GDM1 (cell line): Measurements from ENCODE around the gene ZNF236.

Experiments used
- DNase-seq: peaks from one replicate; lab custom pipeline; 2025; lab: John Stamatoyannopoulos, UW

ZNF236 gene

DNA sequence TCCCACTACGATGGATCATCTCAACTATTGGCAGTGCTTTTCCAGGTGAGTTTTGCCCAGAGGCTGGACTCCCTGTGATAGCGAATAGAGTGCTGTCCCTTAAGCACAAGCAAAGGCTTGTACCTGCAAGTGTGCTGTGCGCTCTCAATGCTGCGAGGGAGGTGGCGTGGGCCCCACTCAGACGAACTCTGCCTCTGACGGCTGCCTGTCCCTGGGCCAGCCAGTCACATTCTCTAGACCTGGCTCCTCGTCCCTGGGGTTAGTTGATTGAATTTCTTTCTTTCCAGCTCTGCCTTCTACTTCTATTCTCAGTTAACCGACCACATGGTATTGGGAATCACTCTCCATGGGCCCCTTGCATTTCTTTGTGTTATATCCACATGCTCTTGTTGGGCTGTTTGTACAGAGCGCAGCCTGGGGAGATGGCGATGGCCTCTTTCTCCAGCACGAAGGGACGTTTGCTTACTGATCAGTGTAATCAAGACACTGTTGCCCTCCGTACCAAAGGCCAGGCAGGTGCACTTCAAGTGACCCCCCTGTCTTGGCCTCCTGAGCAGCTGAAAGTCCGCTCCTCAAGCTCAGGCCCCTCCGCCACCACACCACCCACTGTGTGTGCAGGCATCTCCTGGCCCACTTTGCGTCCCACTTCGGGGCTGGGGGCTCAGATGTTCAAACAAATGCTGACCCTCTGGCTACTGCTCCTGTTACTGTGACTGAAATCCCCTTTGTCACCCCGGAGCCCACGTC, 151.3 kb downstream of the ZNF236 start:
- no peak for DNase-seq

DNA sequence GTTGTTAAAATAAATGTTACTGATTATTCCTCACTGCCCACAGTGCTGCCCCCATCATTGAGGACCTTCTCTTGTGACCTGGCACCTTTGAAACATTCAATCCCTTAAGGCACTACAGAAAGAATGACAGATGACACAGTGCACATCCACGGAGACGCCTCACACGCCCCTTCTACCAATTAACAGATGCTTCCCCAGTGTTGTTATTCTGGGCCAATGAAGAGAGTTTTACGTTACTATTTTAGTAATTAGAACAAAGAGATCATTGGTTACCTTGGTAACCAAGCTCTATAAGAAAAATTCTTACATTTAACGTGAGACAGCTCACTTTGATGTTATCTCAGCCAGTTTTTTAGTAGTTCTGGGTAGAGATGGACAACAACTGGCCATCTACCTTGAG, 152.0 kb downstream of the ZNF236 start:
- DNase-seq, result no peak

DNA sequence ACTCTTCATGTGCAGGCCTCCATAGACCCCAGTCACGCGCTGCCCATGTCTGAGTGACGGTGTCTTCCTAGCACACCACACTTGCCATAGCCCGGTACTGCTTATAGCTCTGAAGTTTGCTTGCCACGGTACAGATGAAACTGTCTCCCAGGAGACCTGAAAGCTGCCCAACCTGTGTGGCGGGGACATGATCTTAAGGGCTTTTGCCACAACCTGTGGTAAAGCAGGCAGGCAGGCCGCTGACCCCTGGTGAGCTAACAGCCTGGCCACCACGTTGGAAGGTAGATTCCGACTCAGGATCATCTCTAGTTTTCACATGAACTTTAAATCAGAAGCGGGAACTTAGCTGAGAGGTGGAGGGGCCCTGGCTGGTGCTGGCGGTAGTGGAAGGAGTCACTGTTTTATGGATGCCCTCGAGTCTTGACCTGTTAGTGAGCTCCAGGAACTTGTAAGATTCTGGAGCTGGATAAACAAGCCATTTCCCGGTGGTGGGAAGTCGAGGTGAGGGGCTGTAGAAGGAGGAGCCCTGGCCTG, 153.3 kb downstream of the ZNF236 start:
- DNase-seq, result no peak

DNA sequence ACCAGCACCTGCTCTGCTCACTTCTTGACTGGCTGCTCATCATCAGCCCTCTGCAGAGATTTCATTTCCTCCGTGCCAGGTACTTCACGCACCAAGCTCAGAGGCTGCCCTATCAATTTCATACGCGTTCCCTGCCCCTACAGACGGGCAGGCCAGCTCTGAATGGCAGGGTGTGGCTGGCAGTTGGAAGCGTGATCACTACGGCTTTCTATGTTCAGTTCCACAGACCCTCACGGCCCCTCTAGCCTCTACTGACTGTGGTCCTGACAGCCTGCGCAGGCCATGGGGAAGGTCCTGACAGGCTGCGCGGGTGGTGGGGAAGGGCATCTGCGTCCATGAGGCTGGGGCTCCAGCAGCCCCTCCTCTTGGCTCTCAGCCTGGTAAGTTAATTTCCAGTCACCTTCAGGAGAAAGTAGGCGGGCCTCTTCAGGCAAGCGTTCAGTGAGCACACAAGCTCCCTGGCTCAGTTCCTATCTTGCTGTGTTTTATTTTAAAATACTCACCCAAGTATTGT, 154.8 kb downstream of the ZNF236 start:
- no peak for DNase-seq

- DNase-seq, result no peak
These were observed 155.4 kb downstream of the ZNF236 start for GRCh38 chr18:76977684-76978232.

DNA sequence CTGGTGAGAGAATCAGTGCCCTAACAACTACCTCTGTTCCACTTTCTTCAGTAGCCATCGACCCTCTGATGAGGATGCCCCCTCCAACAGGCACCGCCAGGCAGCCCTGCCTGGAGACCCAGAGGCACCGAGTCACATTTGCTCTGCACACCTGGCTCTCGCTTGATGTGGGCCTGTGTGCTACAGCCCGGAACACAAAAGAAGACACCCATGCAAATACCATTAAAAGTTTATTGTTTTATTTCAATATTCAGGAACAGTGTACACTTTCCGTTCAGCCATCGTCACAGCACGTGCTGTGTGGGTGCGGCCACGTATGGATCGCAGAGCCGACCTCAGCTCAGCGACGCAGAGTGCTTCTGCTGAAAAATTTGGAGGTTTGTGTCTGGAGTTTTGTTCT, 156.3 kb downstream of the ZNF236 start:
- DNase-seq, result no peak

GRCh38 chr18:76979111-76979751, 156.9 kb downstream of the ZNF236 start:
- DNase-seq, result no peak

- no peak for DNase-seq
These were observed 157.5 kb downstream of the ZNF236 start for GRCh38 chr18:76979906-76980305.

DNA sequence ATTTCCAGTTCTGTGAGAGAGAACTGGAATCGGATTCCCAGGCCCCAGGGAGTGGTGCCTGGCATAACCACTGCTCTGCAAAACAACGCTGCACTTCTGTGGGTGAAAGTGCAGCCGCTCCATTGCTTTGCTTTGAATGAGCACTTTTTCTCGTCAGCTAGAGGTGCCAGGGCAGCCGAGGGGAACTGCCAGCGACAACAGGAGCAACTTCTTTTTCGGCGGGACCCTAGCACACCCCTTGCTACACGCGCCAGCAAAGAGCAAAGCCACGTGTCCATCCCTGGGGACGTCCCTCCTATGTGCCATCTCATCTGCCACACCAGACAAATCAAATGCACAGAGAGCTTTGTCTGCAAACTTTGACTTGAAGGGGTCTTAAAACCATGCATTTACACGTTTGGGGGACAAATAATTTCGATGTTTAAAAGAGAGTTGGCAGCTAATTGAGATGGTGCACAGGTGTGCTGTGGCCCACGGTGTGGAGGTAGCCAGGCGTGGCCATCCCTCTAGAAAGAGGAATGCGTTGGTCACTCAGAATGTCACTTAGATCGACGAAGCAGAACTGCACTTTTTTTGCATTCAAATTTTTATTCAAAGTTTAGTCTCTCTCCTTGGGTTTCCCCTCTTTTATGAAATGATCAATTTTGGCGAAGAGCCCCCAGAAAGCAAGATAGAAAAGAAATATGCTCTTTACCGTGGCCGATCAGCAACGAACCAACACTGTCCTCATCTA, 158.5 kb downstream of the ZNF236 start:
- no peak for DNase-seq

DNA sequence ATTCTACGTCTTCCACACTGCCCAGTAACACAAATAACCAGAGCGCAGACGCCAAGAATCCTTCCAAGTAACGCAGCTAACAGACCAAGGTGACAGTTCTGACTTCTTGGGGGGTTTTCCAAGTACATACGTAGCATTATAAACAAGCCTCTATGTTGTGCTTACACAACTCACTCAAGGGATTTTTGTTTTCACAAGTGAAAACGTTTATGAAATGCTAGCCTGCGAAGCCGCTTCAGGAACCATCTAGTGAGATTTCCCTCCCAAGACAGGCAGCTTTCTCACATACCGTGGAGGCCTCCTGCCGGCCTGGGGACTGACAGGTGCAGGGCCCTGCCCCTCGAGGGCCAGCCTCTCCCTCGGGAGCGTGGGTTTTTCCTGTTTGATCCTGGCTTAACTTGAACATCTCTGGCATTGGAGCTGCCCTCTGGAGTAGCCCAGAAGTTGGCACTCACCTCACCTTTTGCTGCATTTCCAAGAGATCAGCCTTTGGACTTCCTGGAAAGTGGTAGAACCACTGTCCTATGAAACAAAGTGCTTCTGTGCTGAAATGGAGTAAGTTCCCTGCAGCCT, 159.1 kb downstream of the ZNF236 start:
- DNase-seq, result no peak

- DNase-seq, result no peak
These were observed 159.7 kb downstream of the ZNF236 start for GRCh38 chr18:76982038-76982437.

GRCh38 chr18:76982841-76983583, 160.7 kb downstream of the ZNF236 start:
- peak; percentile 63 for DNase-seq

DNA sequence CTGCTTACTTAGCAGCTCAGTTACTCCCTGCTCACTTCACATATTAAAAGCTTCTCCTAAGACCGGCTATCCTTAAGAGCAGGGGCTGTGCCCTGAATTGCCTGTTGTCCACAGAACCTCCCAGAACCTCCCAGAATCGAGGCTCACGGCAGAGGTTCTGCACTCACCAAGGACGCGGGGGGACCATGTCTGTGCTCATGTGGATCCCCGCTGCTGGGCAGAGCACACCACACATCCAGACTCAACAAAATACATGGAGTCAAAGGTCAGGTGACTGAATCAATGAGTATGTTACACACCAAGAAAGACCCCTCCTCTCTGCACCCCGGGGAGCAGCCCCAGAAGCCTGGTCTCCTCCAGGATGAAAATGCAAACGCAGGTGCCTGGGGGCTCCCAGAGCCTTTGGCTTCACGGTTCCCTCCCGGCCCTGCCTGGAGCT, 161.3 kb downstream of the ZNF236 start:
- no peak for DNase-seq

DNA sequence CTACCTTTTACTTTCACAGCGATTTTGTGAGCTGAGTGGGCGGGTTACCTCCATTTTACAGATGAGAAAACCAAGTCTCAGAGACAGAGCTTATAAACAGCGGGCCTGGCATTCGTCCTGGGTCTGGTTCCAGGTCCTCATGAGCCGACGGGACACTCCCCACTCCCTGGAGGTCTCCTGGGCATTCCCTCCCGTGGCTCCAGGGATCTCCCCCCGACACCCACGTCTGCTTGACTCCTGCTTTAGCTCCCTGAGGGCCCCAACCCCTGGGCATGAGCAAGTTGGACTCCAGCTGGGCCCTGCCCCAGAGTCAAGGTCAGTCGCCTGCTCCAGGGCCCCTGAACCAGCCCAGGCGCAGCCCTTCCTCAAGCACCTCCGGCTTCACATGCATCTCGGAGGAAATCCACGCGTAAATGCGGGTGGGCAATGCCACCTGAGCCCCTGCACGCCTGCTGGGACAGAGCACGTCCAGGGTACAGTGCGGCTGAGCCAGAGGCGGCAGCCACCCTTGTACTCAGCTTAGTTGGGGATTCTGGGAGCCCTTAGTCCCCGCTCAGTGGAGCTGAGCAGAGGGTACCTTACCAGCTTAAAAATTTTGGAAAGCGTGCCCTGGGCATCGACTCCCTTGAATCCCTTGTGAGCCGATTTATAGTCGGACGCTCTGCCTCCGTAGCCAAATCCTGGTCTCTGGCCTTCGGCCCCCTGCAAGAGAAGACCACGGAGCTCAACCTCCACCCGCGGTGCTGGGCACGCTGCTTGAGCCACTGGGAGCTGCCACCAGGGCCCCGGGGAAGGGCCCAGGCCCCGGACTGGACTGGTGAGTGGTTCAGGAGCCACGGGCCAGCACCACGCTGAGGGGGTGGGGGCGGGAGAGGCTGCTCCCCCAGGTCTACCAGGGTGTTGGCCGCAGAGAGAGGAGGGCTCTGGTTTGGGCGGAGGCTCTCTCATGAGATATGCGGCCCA, 162.1 kb downstream of the ZNF236 start:
- DNase-seq, result no peak

DNA sequence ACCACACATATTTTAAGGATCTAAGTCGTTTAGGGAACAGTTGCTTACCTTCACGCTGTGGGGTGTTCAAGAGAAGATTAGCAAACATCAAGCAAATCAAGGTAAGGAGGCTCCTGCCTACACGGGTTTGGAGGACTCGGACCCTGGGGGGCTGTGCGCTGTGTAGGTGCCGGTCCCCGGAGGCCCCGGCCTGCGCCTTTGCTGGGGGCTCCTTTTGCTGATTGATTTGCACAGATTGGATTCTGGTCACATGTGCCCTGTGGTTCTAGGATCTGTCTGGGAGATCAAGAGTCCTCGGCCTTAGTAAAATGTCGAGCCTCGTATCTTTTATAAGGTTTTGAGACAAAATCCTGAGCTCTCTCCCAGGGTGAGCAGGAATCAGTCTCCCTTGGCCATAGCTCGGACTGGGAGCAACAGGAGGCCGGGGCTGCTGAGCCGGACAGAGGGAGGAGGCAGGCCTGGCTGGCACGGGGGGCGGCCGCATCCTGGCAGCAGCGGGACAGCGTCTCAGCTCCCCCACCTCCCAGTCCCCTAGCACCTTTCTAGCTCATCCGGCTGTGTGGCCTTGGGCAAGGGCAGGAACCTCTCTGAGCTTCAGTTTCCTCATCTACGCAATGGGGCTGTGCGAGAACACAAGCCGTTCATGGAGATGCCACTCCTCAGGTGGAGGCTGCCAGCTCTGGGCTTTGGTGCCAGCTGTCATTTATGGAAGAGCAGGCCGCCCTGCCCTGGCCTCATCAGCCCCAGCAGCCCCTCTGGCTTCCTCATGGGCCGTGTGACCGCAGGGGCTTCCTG, 163.0 kb downstream of the ZNF236 start:
- no peak for DNase-seq

DNA sequence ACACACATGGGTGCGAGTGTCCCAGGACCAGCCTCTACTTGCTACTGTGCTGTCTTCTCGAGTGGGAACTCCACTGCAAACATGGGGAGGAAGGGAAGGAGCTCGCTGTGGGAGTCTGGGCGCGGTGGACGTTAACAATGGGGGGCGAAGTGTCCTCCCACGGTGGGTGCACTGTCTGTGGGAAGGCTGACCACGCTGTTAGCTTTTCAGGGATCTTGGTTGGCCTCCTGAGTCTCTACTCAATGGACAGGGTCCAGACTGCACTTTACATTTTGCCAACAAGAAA, 163.5 kb downstream of the ZNF236 start:
- DNase-seq, result no peak

DNA sequence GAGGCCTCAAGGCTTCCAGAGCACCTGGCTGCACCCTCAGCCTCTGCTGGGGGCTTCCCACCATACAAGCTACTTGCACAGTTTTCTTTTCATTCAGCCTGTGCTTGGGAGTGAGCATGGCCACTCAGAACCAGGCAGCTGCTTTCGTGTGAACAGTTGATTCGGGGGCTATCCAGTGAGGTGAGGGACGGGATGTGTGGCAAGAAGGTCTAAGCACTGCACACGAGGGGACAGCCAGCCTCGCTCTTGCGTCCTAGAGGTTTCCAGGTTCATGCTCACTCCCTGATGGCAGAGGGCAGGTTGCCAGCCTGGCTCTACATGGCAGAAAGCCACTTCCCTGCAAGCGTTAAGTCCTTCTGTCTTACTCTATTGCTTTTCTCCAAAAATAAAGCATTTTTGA, 164.0 kb downstream of the ZNF236 start:
- no peak for DNase-seq

- no peak for DNase-seq
These were observed 165.9 kb downstream of the ZNF236 start for GRCh38 chr18:76988031-76988826.
